Right lobe of liver (tissue), 4 donors: ENCODE results near the gene MON1A.

Experiments
- POLR2A ChIP-seq: fragments of 450-650 bp; IDR thresholded peaks from one replicate; pipeline ENCODE4 v1.6.1; 2017; ENCODE audit warnings: antibody characterized with exemption, mild to moderate bottlenecking
- TF ChIP-seq, protein P1 (sequence below), 4 donors: fragments of 200-600 bp in 3 of 4; fragments of 450-650 bp in 1 of 4; IDR thresholded peaks; one replicate each; pipeline versions ENCODE4 v1.5.1 to v1.8.0; 2016 to 2022; ENCODE audit warnings: antibody characterized with exemption in 4 of 4, mild to moderate bottlenecking in 2 of 4
- donor health status: DM: no; HTN: no; CAD: no.
- donor health status: DM: no; HTN: no; CAD: no.
- donor health status: DM: no; HTN: yes; CAD: no.

DNA sequence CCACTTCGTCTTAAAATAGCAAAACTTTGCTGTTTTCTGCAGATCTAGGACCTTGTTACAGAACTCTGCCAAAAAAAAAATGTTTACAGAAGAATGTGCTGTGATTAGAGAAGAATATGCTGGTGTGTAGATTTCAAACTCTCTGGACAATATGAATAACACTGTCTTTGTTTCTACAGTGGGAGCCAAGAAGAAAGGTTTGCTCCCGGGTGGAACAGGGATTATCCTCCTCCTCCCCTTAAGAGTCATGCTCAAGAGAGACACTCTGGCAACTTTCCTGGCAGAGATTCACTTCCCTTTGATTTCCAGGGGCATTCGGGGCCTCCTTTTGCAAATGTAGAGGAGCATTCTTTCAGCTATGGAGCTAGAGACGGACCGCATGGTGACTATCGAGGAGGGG lies 37.7 kb upstream of the MON1A start:
- TF ChIP-seq, protein P1, sequence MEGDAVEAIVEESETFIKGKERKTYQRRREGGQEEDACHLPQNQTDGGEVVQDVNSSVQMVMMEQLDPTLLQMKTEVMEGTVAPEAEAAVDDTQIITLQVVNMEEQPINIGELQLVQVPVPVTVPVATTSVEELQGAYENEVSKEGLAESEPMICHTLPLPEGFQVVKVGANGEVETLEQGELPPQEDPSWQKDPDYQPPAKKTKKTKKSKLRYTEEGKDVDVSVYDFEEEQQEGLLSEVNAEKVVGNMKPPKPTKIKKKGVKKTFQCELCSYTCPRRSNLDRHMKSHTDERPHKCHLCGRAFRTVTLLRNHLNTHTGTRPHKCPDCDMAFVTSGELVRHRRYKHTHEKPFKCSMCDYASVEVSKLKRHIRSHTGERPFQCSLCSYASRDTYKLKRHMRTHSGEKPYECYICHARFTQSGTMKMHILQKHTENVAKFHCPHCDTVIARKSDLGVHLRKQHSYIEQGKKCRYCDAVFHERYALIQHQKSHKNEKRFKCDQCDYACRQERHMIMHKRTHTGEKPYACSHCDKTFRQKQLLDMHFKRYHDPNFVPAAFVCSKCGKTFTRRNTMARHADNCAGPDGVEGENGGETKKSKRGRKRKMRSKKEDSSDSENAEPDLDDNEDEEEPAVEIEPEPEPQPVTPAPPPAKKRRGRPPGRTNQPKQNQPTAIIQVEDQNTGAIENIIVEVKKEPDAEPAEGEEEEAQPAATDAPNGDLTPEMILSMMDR (IDR thresholded peaks at IDR 0.05): no peak
- TF ChIP-seq POLR2A: no peak
